Neural progenitor cell (in vitro differentiated cells): ENCODE measurements around the gene BCKDK. TPM values are rescaled to one million over a fixed set of nuclear protein-coding genes. Genes with fewer than 3 reads are reported as not detected.

Source experiments
- DNase-seq: peaks from one replicate; pipeline ENCODE4 v3.0.0-alpha.2; 2016; ENCODE audit warnings: low spot score
- H2AFZ ChIP-seq: fragments of 200-600 bp; sonication (generic); replicated peaks from 2 replicates; pipeline ENCODE4 v1.6.1; 2016; ENCODE audit warnings: antibody characterized with exemption
- H3F3A ChIP-seq: fragments of 200-600 bp; sonication (generic); 2 replicates; pipeline ENCODE4 v1.6.1; 2016; ENCODE audit warnings: antibody characterized with exemption, low read depth
- H3K27ac ChIP-seq: fragments of 200-600 bp; sonication (generic); 2 replicates; pipeline ENCODE4 v1.5.1; 2016; ENCODE audit warnings: mild to moderate bottlenecking
- H3K27me3 ChIP-seq: fragments of 200-600 bp; sonication (generic); 2 replicates; pipeline ENCODE4 v1.6.1; 2016; ENCODE audit warnings: mild to moderate bottlenecking, moderate library complexity
- H3K36me3 ChIP-seq: fragments of 200-600 bp; sonication (generic); 2 replicates; pipeline ENCODE4 v1.5.1; 2016
- H3K4me1 ChIP-seq: fragments of 200-600 bp; sonication (generic); 2 replicates; pipeline ENCODE4 v1.6.1; 2016; ENCODE audit warnings: mixed run types
- H3K4me2 ChIP-seq: fragments of 200-600 bp; sonication (generic); 2 replicates; pipeline ENCODE4 v1.6.1; 2016
- H3K4me3 ChIP-seq: fragments of 200-600 bp; sonication (generic); 2 replicates; pipeline ENCODE4 v1.5.1; 2016
- H3K79me2 ChIP-seq: fragments of 200-600 bp; sonication (generic); 2 replicates; pipeline ENCODE4 v1.6.1; 2016; ENCODE audit warnings: low read depth
- H3K9ac ChIP-seq: fragments of 200-600 bp; sonication (generic); 2 replicates; pipeline ENCODE4 v1.6.1; 2016
- H3K9me3 ChIP-seq: fragments of 200-600 bp; sonication (generic); 2 replicates; pipeline ENCODE4 v1.5.1; 2016; ENCODE audit warnings: low read depth
- H4K20me1 ChIP-seq: fragments of 200-600 bp; sonication (generic); 2 replicates; pipeline ENCODE4 v1.6.1; 2016; ENCODE audit warnings: low read depth
- H3K27ac Mint-ChIP-seq: 3 replicates; pipeline ENCODE4 v1.8.0; 2021; ENCODE audit warnings: mixed read lengths
- H3K27me3 Mint-ChIP-seq: 2 replicates; pipeline ENCODE4 v1.8.0; 2022; ENCODE audit warnings: low read depth, mild to moderate bottlenecking, inconsistent platforms, moderate library complexity, mixed read lengths; ENCODE audit not compliant: insufficient read depth
- H3K36me3 Mint-ChIP-seq: 3 replicates; pipeline ENCODE4 v1.8.0; 2021; ENCODE audit warnings: mixed read lengths
- H3K4me1 Mint-ChIP-seq: 3 replicates; pipeline ENCODE4 v1.8.0; 2021; ENCODE audit warnings: mixed read lengths
- H3K4me3 Mint-ChIP-seq: 3 replicates; pipeline ENCODE4 v1.8.0; 2021; ENCODE audit warnings: mild to moderate bottlenecking, moderate library complexity, mixed read lengths
- H3K9me3 Mint-ChIP-seq: 3 replicates; pipeline ENCODE4 v1.8.0; 2020; ENCODE audit warnings: mixed read lengths
- EZH2 ChIP-seq: fragments of 200-600 bp; sonication (generic); IDR thresholded peaks from 2 replicates; pipeline ENCODE4 v1.6.1; 2017; ENCODE audit warnings: antibody characterized with exemption, mild to moderate bottlenecking, moderate library complexity
- EZH2phosphoT487 ChIP-seq: fragments of 200-600 bp; sonication (generic); IDR thresholded peaks from 2 replicates; pipeline ENCODE4 v1.6.1; 2017; ENCODE audit warnings: antibody characterized with exemption
- total RNA-seq: library from RNA; depleted of rRNA; stranded (reverse); fragments of >200 nt; gene quantifications from 2 replicates; pipeline ENCODE4 v1.2.3, GENCODE V29; 2015; ENCODE audit warnings: low replicate concordance
- TF ChIP-seq, protein P1 (sequence below): fragments of 200-600 bp; sonication (generic); IDR thresholded peaks from 2 replicates; pipeline ENCODE4 v1.5.1; 2017; ENCODE audit warnings: antibody characterized with exemption, mild to moderate bottlenecking

The BCKDK gene
- total RNA-seq, 1 donor from 2014 or later, result 19.8 TPM

GRCh38 chr16:31145398-31145990, 37.3 kb downstream of the BCKDK start:
- Histone ChIP-seq H3K4me2 (no peak overlapping the region), H3K27me3 (peaks cover 57% of the 10 kb centered on the region), H3K27ac (no peak overlapping the region), H3K9me3 (no peaks in the 10 kb centered on the region), H3K36me3 (no peaks in the 10 kb centered on the region), H3K4me1 (peaks cover 13% of the 10 kb centered on the region), H4K20me1 (no peaks in the 10 kb centered on the region), H3K4me3 (no peak overlapping the region), H3K79me2 (no peaks in the 10 kb centered on the region), H3F3A (peaks cover 15% of the 10 kb centered on the region), H2AFZ (no peak overlapping the region), H3K9ac (no peak overlapping the region)
- H3K4me1 Mint-ChIP-seq, result peaks cover 16% of the 10 kb centered on the region
- no peak for DNase-seq
- TF ChIP-seq EZH2 (no peak), EZH2phosphoT487 (no peak)
- TF ChIP-seq, protein P1, sequence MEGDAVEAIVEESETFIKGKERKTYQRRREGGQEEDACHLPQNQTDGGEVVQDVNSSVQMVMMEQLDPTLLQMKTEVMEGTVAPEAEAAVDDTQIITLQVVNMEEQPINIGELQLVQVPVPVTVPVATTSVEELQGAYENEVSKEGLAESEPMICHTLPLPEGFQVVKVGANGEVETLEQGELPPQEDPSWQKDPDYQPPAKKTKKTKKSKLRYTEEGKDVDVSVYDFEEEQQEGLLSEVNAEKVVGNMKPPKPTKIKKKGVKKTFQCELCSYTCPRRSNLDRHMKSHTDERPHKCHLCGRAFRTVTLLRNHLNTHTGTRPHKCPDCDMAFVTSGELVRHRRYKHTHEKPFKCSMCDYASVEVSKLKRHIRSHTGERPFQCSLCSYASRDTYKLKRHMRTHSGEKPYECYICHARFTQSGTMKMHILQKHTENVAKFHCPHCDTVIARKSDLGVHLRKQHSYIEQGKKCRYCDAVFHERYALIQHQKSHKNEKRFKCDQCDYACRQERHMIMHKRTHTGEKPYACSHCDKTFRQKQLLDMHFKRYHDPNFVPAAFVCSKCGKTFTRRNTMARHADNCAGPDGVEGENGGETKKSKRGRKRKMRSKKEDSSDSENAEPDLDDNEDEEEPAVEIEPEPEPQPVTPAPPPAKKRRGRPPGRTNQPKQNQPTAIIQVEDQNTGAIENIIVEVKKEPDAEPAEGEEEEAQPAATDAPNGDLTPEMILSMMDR, result no peak
- H3K27me3 Mint-ChIP-seq, result peaks cover 12% of the 10 kb centered on the region
- H3K36me3 Mint-ChIP-seq, result peaks cover 1% of the 10 kb centered on the region
- H3K4me3 Mint-ChIP-seq, result no peak overlapping the region
- H3K27ac Mint-ChIP-seq, result no peak overlapping the region
- H3K9me3 Mint-ChIP-seq, result no peaks in the 10 kb centered on the region

DNA sequence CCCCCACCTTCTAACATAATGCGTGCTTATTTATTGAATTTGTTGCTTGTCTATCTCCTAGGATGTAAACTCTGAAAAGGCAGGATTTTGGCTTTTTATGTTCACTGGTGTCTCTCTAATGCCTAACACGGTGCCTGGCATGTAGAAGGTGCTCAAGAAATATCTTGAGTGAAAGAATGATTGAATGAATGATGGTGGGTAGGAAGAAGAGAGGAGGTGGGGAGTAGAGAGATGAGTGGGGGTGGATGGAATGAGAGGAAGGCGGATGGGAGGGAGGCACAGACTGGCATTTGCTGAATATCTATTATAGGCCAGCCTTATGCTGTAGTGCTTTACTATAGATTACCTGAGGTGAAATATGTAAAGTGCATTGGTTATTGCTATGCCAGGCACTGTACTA, 39.4 kb downstream of the BCKDK start:
- Histone ChIP-seq H3K4me1 (peaks cover 9% of the 10 kb centered on the region), H4K20me1 (no peaks in the 10 kb centered on the region), H2AFZ (no peak overlapping the region), H3K9me3 (no peaks in the 10 kb centered on the region), H3K27ac (no peak overlapping the region), H3K79me2 (no peaks in the 10 kb centered on the region), H3K9ac (no peak overlapping the region), H3K4me3 (no peak overlapping the region), H3F3A (peaks cover 9% of the 10 kb centered on the region), H3K27me3 (peaks cover 56% of the 10 kb centered on the region), H3K4me2 (no peak overlapping the region), H3K36me3 (no peaks in the 10 kb centered on the region)
- H3K27ac Mint-ChIP-seq, result no peak overlapping the region
- TF ChIP-seq EZH2 (no peak), EZH2phosphoT487 (no peak)
- TF ChIP-seq, protein P1, result no peak
- no peak for DNase-seq
- H3K9me3 Mint-ChIP-seq, result no peaks in the 10 kb centered on the region
- H3K4me3 Mint-ChIP-seq, result no peak overlapping the region
- H3K27me3 Mint-ChIP-seq, result peaks cover 14% of the 10 kb centered on the region
- peaks cover 1% of the 10 kb centered on the region for H3K36me3 Mint-ChIP-seq
- H3K4me1 Mint-ChIP-seq, result peaks cover 2% of the 10 kb centered on the region

- Histone ChIP-seq H3K79me2 (no peaks in the 10 kb centered on the region), H3K27me3 (peaks cover 49% of the 10 kb centered on the region), H3K9me3 (no peaks in the 10 kb centered on the region), H3K9ac (no peak overlapping the region), H3K36me3 (no peaks in the 10 kb centered on the region), H3F3A (peaks cover 9% of the 10 kb centered on the region), H2AFZ (peak overlapping the region; percentile 61), H3K4me3 (peak overlapping the region; percentile 36), H3K27ac (no peak overlapping the region), H3K4me2 (peak overlapping the region; percentile 72), H3K4me1 (peaks cover 9% of the 10 kb centered on the region), H4K20me1 (no peaks in the 10 kb centered on the region)
- Mint-ChIP-seq H3K36me3 (peaks cover 1% of the 10 kb centered on the region), H3K27me3 (peaks cover 14% of the 10 kb centered on the region), H3K27ac (no peak overlapping the region), H3K4me3 (no peak overlapping the region), H3K9me3 (no peaks in the 10 kb centered on the region), H3K4me1 (peaks cover 2% of the 10 kb centered on the region)
- peak; percentile 34 for DNase-seq
- TF ChIP-seq, protein P1, result no peak
- TF ChIP-seq EZH2, result no peak
- TF ChIP-seq EZH2phosphoT487, result peak; percentile 27
Observed at GRCh38 chr16:31148281-31148728, 40.1 kb downstream of the BCKDK start.
